Measurements from ENCODE around the gene FOSL1. TPM values are rescaled to one million over a fixed set of nuclear protein-coding genes. Genes with fewer than 3 reads are reported as not detected.
A peak's percentile ranks its signal among the peaks of the same experiment; 100 is the strongest.
"Not testable (repeated sequence)": the region's sequence is repeated elsewhere in the genome, so short reads cannot be mapped to it uniquely, and the experiment has no call there.

Gene FOSL1
- total RNA-seq, 1 experiment from 2014 or later, result 33.7 TPM

DNA sequence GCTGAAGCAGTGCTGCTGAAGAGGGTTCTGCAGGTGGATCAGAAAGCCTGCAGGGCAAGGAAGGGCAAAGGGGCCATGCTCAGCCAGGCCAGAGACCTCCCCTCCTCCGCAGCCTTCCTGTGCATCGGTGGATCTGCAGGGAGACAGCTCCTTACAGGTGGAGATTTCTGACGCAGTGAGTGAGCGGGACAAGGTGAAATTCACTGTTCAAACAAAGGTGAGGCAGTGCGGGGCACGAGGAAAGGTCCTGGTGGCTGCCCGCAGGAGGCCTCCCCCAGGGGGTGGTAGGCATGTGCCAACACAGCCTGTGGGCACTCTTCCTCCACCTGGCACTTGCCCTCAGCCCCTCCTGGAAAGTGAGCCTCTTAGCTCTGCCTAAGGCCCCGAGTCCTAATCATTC lies 50.8 kb downstream of the FOSL1 start:
- H3K9me3 ChIP-seq (ENCODE audit: control insufficient read depth, low read depth, low read length), result no peaks in the 10 kb centered on the region
- H2AFZ ChIP-seq (ENCODE audit: low read length), result no peak overlapping the region
- H3K56ac ChIP-seq (ENCODE audit: insufficient read length, low read depth, low read length), result no peak overlapping the region
- Mint-ChIP-seq H3K36me3 (ENCODE audit: insufficient read depth in 1 of 3, low read depth in 3 of 3) (peaks cover 24 to 33% (median 25%) of the 10 kb centered on the region in 3 experiments), H3K27me3 (ENCODE audit: low read depth) (peaks cover 17% of the 10 kb centered on the region), H3K4me1 (peaks cover 8 to 14% of the 10 kb centered on the region in 2 experiments), H3K9me3 (peaks cover 3 to 7% of the 10 kb centered on the region in 2 experiments; a peak in 2 of 5 replicates), H3K4me3 (no peak overlapping the region; a peak in 1 of 5 replicates), H3K27ac (no peak overlapping the region; a peak in 1 of 7 replicates)
- no peak for DNase-seq
- H2AK5ac ChIP-seq (ENCODE audit: insufficient read length, low read length), result no peak overlapping the region
- H2BK12ac ChIP-seq (ENCODE audit: insufficient read length, low read depth, low read length), result no peak overlapping the region
- H3K23me2 ChIP-seq (ENCODE audit: insufficient read length, low read depth, low read length, poor library complexity, severe bottlenecking), result no peaks in the 10 kb centered on the region
- no peaks in the 10 kb centered on the region for H4K20me1 ChIP-seq (ENCODE audit: control insufficient read depth, insufficient read depth, insufficient read length)
- H3K27ac ChIP-seq (ENCODE audit: insufficient read length, low read depth, low read length), result no peak overlapping the region
- no peaks in the 10 kb centered on the region for H3K79me2 ChIP-seq (ENCODE audit: insufficient read depth, low read length)
- H2BK5ac ChIP-seq (ENCODE audit: insufficient read length, low read length), result no peak overlapping the region
- no peaks in the 10 kb centered on the region for H3K4me1 ChIP-seq (ENCODE audit: insufficient read depth, low read length)
- WGBS (ENCODE audit: extremely low coverage, insufficient read length, low lambda C conversion rate), result no CpG with 5 or more reads among the region's 8 CpGs
- H3T11ph ChIP-seq (ENCODE audit: low read length), result no peak overlapping the region
- TF ChIP-seq CTCF (conservative IDR thresholded peaks at IDR 0.05), result no peak
- H3K9ac ChIP-seq (ENCODE audit: extremely low read depth, insufficient read length, low read length), result no peak overlapping the region
- no peak overlapping the region for H3K4ac ChIP-seq (ENCODE audit: low read depth, low read length)
- no peak overlapping the region for H3K23ac ChIP-seq (ENCODE audit: insufficient read length, low read depth, low read length)
- H2BK15ac ChIP-seq (ENCODE audit: low read depth, low read length), result no peak overlapping the region
- H3K14ac ChIP-seq (ENCODE audit: insufficient read depth, low read length), result no peak overlapping the region
- no peak overlapping the region for H3K18ac ChIP-seq (ENCODE audit: insufficient read length, low read depth, low read length)
- no peak overlapping the region for H2BK120ac ChIP-seq (ENCODE audit: low read depth, low read length, poor library complexity, severe bottlenecking)
- H4K8ac ChIP-seq (replicated peaks; ENCODE audit: insufficient read length, low read depth, low read length), result no peak overlapping the region
- H3K79me1 ChIP-seq (ENCODE audit: insufficient read depth, low read depth, low read length, poor library complexity, severe bottlenecking), result no peaks in the 10 kb centered on the region
- no peak overlapping the region for H4K91ac ChIP-seq (ENCODE audit: insufficient read length, low read depth, low read length)
- no peaks in the 10 kb centered on the region for H3K27me3 ChIP-seq (ENCODE audit: insufficient read depth, low read length)
- no peak overlapping the region for H4K5ac ChIP-seq (ENCODE audit: insufficient read length, low read depth, low read length)
- no peak overlapping the region for H3K4me2 ChIP-seq (ENCODE audit: insufficient read depth, insufficient read length, low read length)
- no peak overlapping the region for H2BK20ac ChIP-seq (ENCODE audit: low read depth, low read length, poor library complexity, severe bottlenecking)

- not testable (repeated sequence) for H3K23me2 ChIP-seq (ENCODE audit: insufficient read length, low read depth, low read length, poor library complexity, severe bottlenecking); H3K9me3 ChIP-seq (ENCODE audit: control insufficient read depth, low read depth, low read length); H2BK20ac ChIP-seq (ENCODE audit: low read depth, low read length, poor library complexity, severe bottlenecking); H3K9me3 Mint-ChIP-seq; H3K79me2 ChIP-seq (ENCODE audit: insufficient read depth, low read length); H2AFZ ChIP-seq (ENCODE audit: low read length); H4K91ac ChIP-seq (ENCODE audit: insufficient read length, low read depth, low read length); H3K4ac ChIP-seq (ENCODE audit: low read depth, low read length); H3K4me2 ChIP-seq (ENCODE audit: insufficient read depth, insufficient read length, low read length); DNase-seq; H4K8ac ChIP-seq (replicated peaks; ENCODE audit: insufficient read length, low read depth, low read length); H4K20me1 ChIP-seq (ENCODE audit: control insufficient read depth, insufficient read depth, insufficient read length); H3T11ph ChIP-seq (ENCODE audit: low read length); H2BK15ac ChIP-seq (ENCODE audit: low read depth, low read length); H3K27me3 ChIP-seq (ENCODE audit: insufficient read depth, low read length); H3K18ac ChIP-seq (ENCODE audit: insufficient read length, low read depth, low read length); H2BK120ac ChIP-seq (ENCODE audit: low read depth, low read length, poor library complexity, severe bottlenecking); H2AK5ac ChIP-seq (ENCODE audit: insufficient read length, low read length); H3K56ac ChIP-seq (ENCODE audit: insufficient read length, low read depth, low read length); H3K27ac ChIP-seq (ENCODE audit: insufficient read length, low read depth, low read length); H3K27ac Mint-ChIP-seq; H2BK12ac ChIP-seq (ENCODE audit: insufficient read length, low read depth, low read length); H3K14ac ChIP-seq (ENCODE audit: insufficient read depth, low read length); H4K5ac ChIP-seq (ENCODE audit: insufficient read length, low read depth, low read length); H3K4me1 ChIP-seq (ENCODE audit: insufficient read depth, low read length); H3K9ac ChIP-seq (ENCODE audit: extremely low read depth, insufficient read length, low read length); H3K23ac ChIP-seq (ENCODE audit: insufficient read length, low read depth, low read length); H3K79me1 ChIP-seq (ENCODE audit: insufficient read depth, low read depth, low read length, poor library complexity, severe bottlenecking); H2BK5ac ChIP-seq (ENCODE audit: insufficient read length, low read length)
- Mint-ChIP-seq H3K4me1 (peaks cover 8 to 14% of the 10 kb centered on the region in 2 experiments), H3K27me3 (ENCODE audit: low read depth) (peaks cover 17% of the 10 kb centered on the region), H3K36me3 (ENCODE audit: insufficient read depth in 1 of 3, low read depth in 3 of 3) (peaks cover 17 to 26% (median 18%) of the 10 kb centered on the region in 3 experiments), H3K4me3 (peak overlapping the region in 1 of 2 experiments; percentile 38; a peak in 1 of 5 replicates)
- no CpG with 5 or more reads among the region's 7 CpGs for WGBS (ENCODE audit: extremely low coverage, insufficient read length, low lambda C conversion rate)
Observed at GRCh38 chr11:65848693-65849092, 51.5 kb downstream of the FOSL1 start.

Data from H9 (cell line).